B cell (primary cell): ENCODE measurements around the gene PLD1. TPM values are rescaled to one million over a fixed set of nuclear protein-coding genes. Genes with fewer than 3 reads are reported as not detected.

ENCODE experiments used
- ATAC-seq: fragments of 200-7000 bp; cut with Tn5 transposase; one replicate; pipeline ENCODE4 v1.10.0; 2021; ENCODE audit warnings: low read depth, mild to moderate bottlenecking, moderate number of reproducible peaks, moderate library complexity
- CTCF ChIA-PET: fragments of 350-600 bp; sonication (Branson Sonifier 250); formaldehyde crosslinking; loops from one replicate; lab custom pipeline; 2021; ENCODE audit warnings: antibody characterized with exemption, inconsistent platforms; lab: Charles Lee
- POLR2A ChIA-PET: fragments of 350-600 bp; sonication (Branson Sonifier 250); formaldehyde crosslinking; loops from one replicate; lab custom pipeline; 2021; ENCODE audit warnings: antibody characterized with exemption; lab: Charles Lee
- DNase-seq: peaks from one replicate; pipeline ENCODE4 v3.0.0; 2013
- H2AFZ ChIP-seq: 2 replicates; pipeline ENCODE4 v1.6.1; 2012; ENCODE audit warnings: mild to moderate bottlenecking, low read depth, low read length; ENCODE audit not compliant: insufficient read depth, poor library complexity, severe bottlenecking
- H3K27ac ChIP-seq, 2 donors: 1 replicate in 1 of 2; 2 replicates in 1 of 2; pipeline ENCODE4 v1.5.1; 2012 to 2013; ENCODE audit warnings: low read length in 2 of 2, mild to moderate bottlenecking in 2 of 2, moderate library complexity in 1 of 2
- H3K27me3 ChIP-seq, 4 experiments: fragments of 200-600 bp in 1 of 4; sonication (generic) in 1 of 4; replicated peaks in 1 of 4; 1 replicate in 2 of 4; 2 replicates in 2 of 4; pipeline versions ENCODE4 v1.6.1 to v1.7.0; 2013 to 2016; ENCODE audit warnings: low read length in 3 of 4, mild to moderate bottlenecking in 2 of 4, mixed read lengths in 1 of 4, moderate library complexity in 1 of 4; ENCODE audit not compliant: insufficient read depth in 4 of 4, control insufficient read depth in 3 of 4; ENCODE audit errors: control extremely low read depth in 1 of 4
- H3K36me3 ChIP-seq, 2 experiments: replicated peaks in 1 of 2; 1 replicate in 1 of 2; 2 replicates in 1 of 2; pipeline versions ENCODE4 v1.6.1 to v1.7.1; 2013; ENCODE audit warnings: low read length in 1 of 2; ENCODE audit not compliant: insufficient read depth in 2 of 2, control insufficient read depth in 1 of 2; ENCODE audit errors: control extremely low read depth in 1 of 2, extremely low read depth in 1 of 2
- H3K4me1 ChIP-seq, 2 donors: fragments of 200-600 bp in 1 of 2; sonication (generic) in 1 of 2; 1 replicate in 1 of 2; 2 replicates in 1 of 2; pipeline versions ENCODE4 v1.5.1 to v1.6.1; 2013 to 2017; ENCODE audit warnings: low read length in 2 of 2; ENCODE audit not compliant: control insufficient read depth in 2 of 2, insufficient read depth in 2 of 2
- H3K4me2 ChIP-seq: replicated peaks from 2 replicates; pipeline ENCODE3; 2012; ENCODE audit warnings: mild to moderate bottlenecking, low read depth, low read length; ENCODE audit not compliant: poor library complexity, severe bottlenecking
- H3K4me3 ChIP-seq, 5 experiments: fragments of 200-600 bp in 1 of 5; sonication (generic) in 1 of 5; 1 replicate in 3 of 5; 2 replicates in 2 of 5; pipeline versions ENCODE4 v1.5.1 to v1.7.0; 2011 to 2016; ENCODE audit warnings: low read length in 4 of 5, mild to moderate bottlenecking in 4 of 5, low read depth in 2 of 5, control low read depth in 1 of 5, moderate library complexity in 1 of 5; ENCODE audit not compliant: insufficient read depth in 1 of 5; ENCODE audit errors: control extremely low read depth in 1 of 5, extremely low read depth in 1 of 5
- H3K79me2 ChIP-seq: fragments of 200-600 bp; sonication (generic); one replicate; pipeline ENCODE4 v1.6.0; 2016; ENCODE audit warnings: low read length; ENCODE audit not compliant: control insufficient read depth, insufficient read depth
- H3K9ac ChIP-seq: fragments of 200-600 bp; sonication (generic); 2 replicates; pipeline ENCODE4 v1.6.1; 2017; ENCODE audit warnings: mild to moderate bottlenecking, low read length, moderate library complexity
- H3K9me3 ChIP-seq, 3 donors: one replicate each; pipeline versions ENCODE4 v1.6.1 to v1.7.1; 2013; ENCODE audit warnings: low read length in 2 of 3; ENCODE audit not compliant: control insufficient read depth in 2 of 3, insufficient read depth in 1 of 3; ENCODE audit errors: control extremely low read depth in 1 of 3
- H4K20me1 ChIP-seq: 2 replicates; pipeline ENCODE4 v1.6.0; 2012; ENCODE audit warnings: mild to moderate bottlenecking, low read length; ENCODE audit not compliant: insufficient read depth, control insufficient read depth, poor library complexity, severe bottlenecking
- H3K27ac Mint-ChIP-seq: one replicate; pipeline ENCODE4 v1.8.0; 2021; ENCODE audit warnings: mixed read lengths
- H3K27me3 Mint-ChIP-seq: one replicate; pipeline ENCODE4 v1.8.0; 2021; ENCODE audit warnings: mixed read lengths
- H3K4me1 Mint-ChIP-seq: one replicate; pipeline ENCODE4 v1.8.0; 2021; ENCODE audit warnings: mixed read lengths
- H3K4me3 Mint-ChIP-seq: one replicate; pipeline ENCODE4 v1.8.0; 2021; ENCODE audit warnings: mixed read lengths
- H3K9me3 Mint-ChIP-seq: one replicate; pipeline ENCODE4 v1.8.0; 2022; ENCODE audit warnings: mixed read lengths; ENCODE audit not compliant: insufficient read depth
- CTCF ChIP-seq: fragments of 200-600 bp; IDR thresholded peaks from one replicate; pipeline ENCODE4 v1.8.0; 2022; ENCODE audit warnings: antibody characterized with exemption, mild to moderate bottlenecking
- EZH2 ChIP-seq: IDR thresholded peaks from 2 replicates; pipeline ENCODE4 v1.6.1; 2012; ENCODE audit warnings: borderline replicate concordance, low read depth, mild to moderate bottlenecking, moderate library complexity, low read length; ENCODE audit not compliant: insufficient read depth, poor library complexity, severe bottlenecking
- WGBS: methylation state at CpG from one replicate; pipeline ENCODE4 v1.1.5; 2013; ENCODE audit warnings: missing lambda C conversion rate; ENCODE audit not compliant: insufficient coverage; 5-methylcytosine and 5-hydroxymethylcytosine counted together
- intact Hi-C: fragments of 100-400 bp; cut with micrococcal nuclease; formaldehyde crosslinking; loops from one replicate; pipeline ENCODE4 v1.10.0; 2022
- polyA plus RNA-seq: library from polyadenylated mRNA; depleted of rRNA; stranded (reverse); fragments of >200 nt; gene quantifications from 2 replicates; pipeline ENCODE4 v1.2.3, GENCODE V29; 2012
- total RNA-seq, 2 donors: library from RNA; stranded (reverse); fragments of 120-200 nt in 1 of 2; gene quantifications; 1 replicate in 1 of 2; 2 replicates in 1 of 2; pipeline versions ENCODE4 v1.2.3 to v1.2.4, GENCODE V29; 2013 to 2022

The PLD1 gene
- total and polyA plus RNA-seq, 2 donors (not counting 1 experiment from before 2014, with no cell fraction given), result 0.24 to 0.52 TPM

DNA sequence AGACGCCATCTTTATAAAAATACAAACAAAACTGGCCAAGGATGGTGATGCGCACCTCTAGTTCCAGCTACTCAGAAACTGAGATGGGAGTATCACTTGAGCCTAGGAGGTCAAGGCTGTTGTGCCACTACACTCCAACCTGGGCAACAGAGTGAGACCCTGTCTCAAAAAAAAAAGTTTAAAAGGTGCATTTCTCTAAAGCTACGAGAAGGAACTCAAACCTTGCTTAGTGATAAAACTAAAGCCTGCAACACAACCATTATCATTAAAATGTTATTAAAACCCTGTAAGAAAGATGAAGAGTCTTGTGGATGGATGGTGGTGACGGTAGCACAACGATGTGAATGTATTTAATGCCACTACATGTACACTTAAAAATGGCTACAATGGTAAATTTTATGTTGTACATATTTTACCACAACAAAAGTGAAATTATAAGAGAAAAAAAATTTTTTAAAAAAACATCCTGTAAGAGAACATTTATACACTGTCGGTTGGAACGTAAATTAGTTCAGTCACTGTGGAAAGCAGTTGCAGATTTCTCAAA is 3.1 kb downstream of the PLD1 start:
- Mint-ChIP-seq H3K27ac (no peak overlapping the region), H3K27me3 (peaks cover 26% of the 10 kb centered on the region), H3K4me1 (peaks cover 14% of the 10 kb centered on the region), H3K4me3 (no peak overlapping the region), H3K9me3 (no peaks in the 10 kb centered on the region)
- Histone ChIP-seq H3K27ac (no peak overlapping the region), H2AFZ (no peak overlapping the region), H3K79me2 (no peaks in the 10 kb centered on the region), H3K36me3 (no peaks in the 10 kb centered on the region), H3K9ac (no peak overlapping the region), H3K27me3 (peaks cover 0 to 19% (median 15%) of the 10 kb centered on the region in 4 experiments), H4K20me1 (no peaks in the 10 kb centered on the region), H3K4me3 (no peak overlapping the region), H3K9me3 (peaks cover 0 to 3% (median 0%) of the 10 kb centered on the region in 3 donors), H3K4me1 (peaks cover 11 to 17% of the 10 kb centered on the region in 2 donors), H3K4me2 (no peak overlapping the region)
- ChIA-PET CTCF (no interaction called here), POLR2A (no interaction called here)
- ATAC-seq (no peak), DNase-seq (no peak)
- intact Hi-C loops, result no loop called here
- TF ChIP-seq EZH2, result no peak
- no peak for TF ChIP-seq CTCF
- 95% methylated on average over 4 of the region's 7 CpGs for WGBS

GRCh38 chr3:171806200-171807128 is 3.8 kb downstream of the PLD1 start:
- Histone ChIP-seq H3K4me3 (no peak overlapping the region), H3K36me3 (no peaks in the 10 kb centered on the region), H2AFZ (no peak overlapping the region), H3K4me1 (peaks cover 11 to 17% of the 10 kb centered on the region in 2 donors), H3K27ac (no peak overlapping the region), H3K9ac (no peak overlapping the region), H3K79me2 (no peaks in the 10 kb centered on the region), H3K4me2 (no peak overlapping the region), H3K9me3 (peaks cover 0 to 3% (median 0%) of the 10 kb centered on the region in 3 donors), H3K27me3 (peaks cover 0 to 19% (median 14%) of the 10 kb centered on the region in 4 experiments), H4K20me1 (no peaks in the 10 kb centered on the region)
- peaks cover 22% of the 10 kb centered on the region for H3K27me3 Mint-ChIP-seq
- intact Hi-C loops, result no loop called here
- POLR2A ChIA-PET, result no interaction called here
- ATAC-seq (no peak), DNase-seq (no peak)
- no peak overlapping the region for H3K4me3 Mint-ChIP-seq
- no peak overlapping the region for H3K27ac Mint-ChIP-seq
- CTCF ChIA-PET, result no interaction called here
- H3K4me1 Mint-ChIP-seq, result peaks cover 14% of the 10 kb centered on the region
- H3K9me3 Mint-ChIP-seq, result no peaks in the 10 kb centered on the region
- WGBS, result no CpG with 5 or more reads among the region's 5 CpGs
- TF ChIP-seq EZH2 (no peak), CTCF (no peak)
